Type B pancreatic cell (in vitro differentiated cells): ENCODE results near the gene SLC4A9. TPM values are rescaled to one million over a fixed set of nuclear protein-coding genes. Genes with fewer than 3 reads are reported as not detected.

Source experiments
- DNase-seq: peaks from one replicate; pipeline ENCODE4 v3.0.0; 2021; ENCODE audit warnings: mixed read lengths; ENCODE audit not compliant: unreplicated experiment; ENCODE audit errors: extremely low spot score
- H3K27ac Mint-ChIP-seq: 2 replicates; pipeline ENCODE4 v1.8.0; 2021; ENCODE audit warnings: mild to moderate bottlenecking, mixed read lengths
- H3K27me3 Mint-ChIP-seq: 2 replicates; pipeline ENCODE4 v1.8.0; 2021; ENCODE audit warnings: mixed read lengths
- H3K36me3 Mint-ChIP-seq: 2 replicates; pipeline ENCODE4 v1.8.0; 2021; ENCODE audit warnings: mixed read lengths
- H3K4me1 Mint-ChIP-seq: one replicate; pipeline ENCODE4 v1.8.0; 2021; ENCODE audit warnings: mixed read lengths; ENCODE audit not compliant: unreplicated experiment
- H3K4me3 Mint-ChIP-seq: 2 replicates; pipeline ENCODE4 v1.8.0; 2021; ENCODE audit warnings: mild to moderate bottlenecking, mixed read lengths
- H3K9me3 Mint-ChIP-seq: 2 replicates; pipeline ENCODE4 v1.8.0; 2021; ENCODE audit warnings: mixed read lengths
- CTCF ChIP-seq: fragments of 200-600 bp; sonication (generic); conservative IDR thresholded peaks from 2 replicates; pipeline ENCODE4 v1.5.0; 2021; ENCODE audit warnings: antibody characterized with exemption, mild to moderate bottlenecking
- total RNA-seq: library from RNA; stranded (reverse); gene quantifications from 2 replicates; pipeline ENCODE4 v1.2.1, GENCODE V29; 2021; ENCODE audit warnings: low replicate concordance

The SLC4A9 gene
- total RNA-seq, 1 donor from 2014 or later = not detected

GRCh38 chr5:140382866-140383265 lies 22.9 kb downstream of the SLC4A9 start:
- DNase-seq = no peak
- Mint-ChIP-seq H3K36me3 (no peaks in the 10 kb centered on the region), H3K27ac (no peak overlapping the region), H3K27me3 (no peaks in the 10 kb centered on the region), H3K4me1 (no peaks in the 10 kb centered on the region), H3K9me3 (no peaks in the 10 kb centered on the region), H3K4me3 (no peak overlapping the region)
- no peak for TF ChIP-seq CTCF

GRCh38 chr5:140383300-140383699 lies 23.3 kb downstream of the SLC4A9 start:
- no peak overlapping the region for H3K4me3 Mint-ChIP-seq
- H3K9me3 Mint-ChIP-seq = no peaks in the 10 kb centered on the region
- H3K27ac Mint-ChIP-seq = no peak overlapping the region
- no peaks in the 10 kb centered on the region for H3K36me3 Mint-ChIP-seq
- no peaks in the 10 kb centered on the region for H3K4me1 Mint-ChIP-seq
- H3K27me3 Mint-ChIP-seq = no peaks in the 10 kb centered on the region
- DNase-seq = no peak
- TF ChIP-seq CTCF = no peak

DNA sequence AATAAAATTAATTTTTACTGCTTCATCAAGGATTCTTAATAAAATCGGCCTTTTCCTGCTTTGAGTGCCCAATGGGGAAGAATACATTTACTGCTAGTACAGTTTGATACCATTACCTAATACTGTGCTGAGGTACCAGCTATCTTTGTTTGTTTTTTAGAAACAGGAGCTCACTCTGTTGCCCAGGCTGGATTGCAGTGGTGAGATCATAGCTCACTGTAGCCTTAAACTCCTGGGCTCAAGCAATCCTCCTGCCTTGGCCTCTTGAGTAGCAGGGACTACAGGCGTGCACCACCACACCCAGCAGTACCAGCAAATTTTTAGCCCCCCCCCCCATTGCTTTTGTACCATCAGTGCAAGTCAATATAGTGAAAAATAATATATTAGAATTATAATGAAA lies 28.1 kb downstream of the SLC4A9 start:
- no peak for TF ChIP-seq CTCF
- Mint-ChIP-seq H3K27me3 (no peaks in the 10 kb centered on the region), H3K9me3 (no peaks in the 10 kb centered on the region), H3K4me1 (no peaks in the 10 kb centered on the region), H3K4me3 (no peak overlapping the region), H3K27ac (no peak overlapping the region), H3K36me3 (no peaks in the 10 kb centered on the region)
- DNase-seq = no peak

DNA sequence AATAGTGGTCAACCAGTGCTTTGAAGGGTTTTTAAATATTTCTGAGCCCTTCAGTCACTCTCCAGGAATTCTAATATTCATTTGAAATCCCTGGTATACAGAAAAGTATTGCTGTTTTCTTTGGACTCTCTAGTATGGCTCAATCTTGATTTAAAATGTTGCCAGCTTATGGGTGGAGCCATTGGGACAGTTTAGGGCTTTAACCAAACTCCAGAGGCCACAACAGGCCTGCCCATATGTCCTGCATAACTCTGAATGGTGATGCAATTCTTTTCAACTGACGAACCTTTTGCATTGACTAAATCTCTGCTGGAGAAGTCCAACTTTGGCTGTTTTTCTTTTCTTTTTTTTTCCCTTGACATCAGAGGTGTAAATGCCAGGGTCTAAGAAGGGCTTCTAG lies 31.3 kb downstream of the SLC4A9 start:
- H3K27me3 Mint-ChIP-seq = no peaks in the 10 kb centered on the region
- no peak for TF ChIP-seq CTCF
- no peak for DNase-seq
- no peak overlapping the region for H3K27ac Mint-ChIP-seq
- H3K9me3 Mint-ChIP-seq = no peaks in the 10 kb centered on the region
- no peaks in the 10 kb centered on the region for H3K4me1 Mint-ChIP-seq
- H3K36me3 Mint-ChIP-seq = no peaks in the 10 kb centered on the region
- H3K4me3 Mint-ChIP-seq = no peak overlapping the region

GRCh38 chr5:140391732-140392131 lies 31.7 kb downstream of the SLC4A9 start:
- H3K4me1 Mint-ChIP-seq = no peaks in the 10 kb centered on the region
- no peak for TF ChIP-seq CTCF
- H3K27ac Mint-ChIP-seq = no peak overlapping the region
- no peaks in the 10 kb centered on the region for H3K36me3 Mint-ChIP-seq
- DNase-seq = no peak
- H3K27me3 Mint-ChIP-seq = no peaks in the 10 kb centered on the region
- H3K9me3 Mint-ChIP-seq = no peaks in the 10 kb centered on the region
- no peak overlapping the region for H3K4me3 Mint-ChIP-seq

GRCh38 chr5:140393738-140394137 lies 33.7 kb downstream of the SLC4A9 start:
- no peaks in the 10 kb centered on the region for H3K27me3 Mint-ChIP-seq
- TF ChIP-seq CTCF = no peak
- no peaks in the 10 kb centered on the region for H3K36me3 Mint-ChIP-seq
- H3K4me1 Mint-ChIP-seq = no peaks in the 10 kb centered on the region
- no peak overlapping the region for H3K27ac Mint-ChIP-seq
- DNase-seq = no peak
- no peaks in the 10 kb centered on the region for H3K9me3 Mint-ChIP-seq
- H3K4me3 Mint-ChIP-seq = no peak overlapping the region
